ENCODE results near the gene SPACA6.

Gene SPACA6

GRCh38 chr19:51739466-51740213 is 46.5 kb downstream of the SPACA6 start:
- H3K4me3 ChIP-seq (ENCODE audit: low read length), result no peak overlapping the region
- no peaks in the 10 kb centered on the region for H3K36me3 ChIP-seq (ENCODE audit: insufficient read depth, low read length)
- no peaks in the 10 kb centered on the region for H3K4me1 ChIP-seq (ENCODE audit: insufficient read depth, low read length)
- no peaks in the 10 kb centered on the region for H3K9me3 ChIP-seq (ENCODE audit: low read length)
- no peak overlapping the region for H2AFZ ChIP-seq (ENCODE audit: low read depth, low read length)
- peaks cover 3% of the 10 kb centered on the region for H3K27me3 ChIP-seq (ENCODE audit: insufficient read depth, low read length)

- peaks cover 3% of the 10 kb centered on the region for H3K27me3 ChIP-seq (ENCODE audit: insufficient read depth, low read length)
- no peak overlapping the region for H3K4me3 ChIP-seq (ENCODE audit: low read length)
- no peak overlapping the region for H2AFZ ChIP-seq (ENCODE audit: low read depth, low read length)
- H3K4me1 ChIP-seq (ENCODE audit: insufficient read depth, low read length), result no peaks in the 10 kb centered on the region
- no peaks in the 10 kb centered on the region for H3K9me3 ChIP-seq (ENCODE audit: low read length)
- no peaks in the 10 kb centered on the region for H3K36me3 ChIP-seq (ENCODE audit: insufficient read depth, low read length)
These were observed 47.2 kb downstream of the SPACA6 start for GRCh38 chr19:51740356-51740755.

- Histone ChIP-seq H3K4me1 (ENCODE audit: insufficient read depth, low read length) (no peaks in the 10 kb centered on the region), H3K9me3 (ENCODE audit: low read length) (no peaks in the 10 kb centered on the region), H3K36me3 (ENCODE audit: insufficient read depth, low read length) (no peaks in the 10 kb centered on the region), H2AFZ (ENCODE audit: low read depth, low read length) (no peak overlapping the region), H3K27me3 (ENCODE audit: insufficient read depth, low read length) (peaks cover 3% of the 10 kb centered on the region), H3K4me3 (ENCODE audit: low read length) (no peak overlapping the region)
These were observed 49.7 kb downstream of the SPACA6 start for GRCh38 chr19:51742789-51743188.

DNA sequence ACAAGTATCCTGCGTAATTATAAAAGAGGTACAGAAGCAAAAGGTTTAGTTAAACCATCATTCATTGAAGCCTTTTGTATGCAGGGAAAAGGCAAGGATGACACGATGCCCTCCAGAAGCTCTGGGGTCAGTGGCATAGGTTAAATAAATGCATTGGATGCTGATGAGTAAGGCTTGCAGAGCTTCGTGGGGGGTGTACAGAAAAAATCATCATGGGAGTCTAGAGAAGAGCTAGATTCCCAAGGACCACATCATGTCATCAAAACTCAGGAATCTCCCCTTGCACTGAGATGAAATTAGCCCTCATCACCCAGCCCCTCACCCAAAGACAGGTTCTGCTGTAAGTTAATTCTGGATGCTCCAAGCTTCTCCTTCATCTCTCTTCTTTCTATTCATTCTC is 50.3 kb downstream of the SPACA6 start:
- Histone ChIP-seq H2AFZ (ENCODE audit: low read depth, low read length) (no peak overlapping the region), H3K27me3 (ENCODE audit: insufficient read depth, low read length) (peaks cover 3% of the 10 kb centered on the region), H3K4me3 (ENCODE audit: low read length) (no peak overlapping the region), H3K9me3 (ENCODE audit: low read length) (no peaks in the 10 kb centered on the region), H3K36me3 (ENCODE audit: insufficient read depth, low read length) (no peaks in the 10 kb centered on the region), H3K4me1 (ENCODE audit: insufficient read depth, low read length) (no peaks in the 10 kb centered on the region)

- no peaks in the 10 kb centered on the region for H3K4me1 ChIP-seq (ENCODE audit: insufficient read depth, low read length)
- no peak overlapping the region for H3K4me3 ChIP-seq (ENCODE audit: low read length)
- no peaks in the 10 kb centered on the region for H3K36me3 ChIP-seq (ENCODE audit: insufficient read depth, low read length)
- no peaks in the 10 kb centered on the region for H3K9me3 ChIP-seq (ENCODE audit: low read length)
- no peaks in the 10 kb centered on the region for H3K27me3 ChIP-seq (ENCODE audit: insufficient read depth, low read length)
- H2AFZ ChIP-seq (ENCODE audit: low read depth, low read length), result no peak overlapping the region
These were observed 53.6 kb downstream of the SPACA6 start for GRCh38 chr19:51746731-51747130.

GRCh38 chr19:51749979-51750378 is 56.8 kb downstream of the SPACA6 start:
- Histone ChIP-seq H2AFZ (ENCODE audit: low read depth, low read length) (no peak overlapping the region), H3K4me1 (ENCODE audit: insufficient read depth, low read length) (no peaks in the 10 kb centered on the region), H3K9me3 (ENCODE audit: low read length) (no peaks in the 10 kb centered on the region), H3K4me3 (ENCODE audit: low read length) (no peak overlapping the region), H3K27me3 (ENCODE audit: insufficient read depth, low read length) (no peaks in the 10 kb centered on the region), H3K36me3 (ENCODE audit: insufficient read depth, low read length) (no peaks in the 10 kb centered on the region)

DNA sequence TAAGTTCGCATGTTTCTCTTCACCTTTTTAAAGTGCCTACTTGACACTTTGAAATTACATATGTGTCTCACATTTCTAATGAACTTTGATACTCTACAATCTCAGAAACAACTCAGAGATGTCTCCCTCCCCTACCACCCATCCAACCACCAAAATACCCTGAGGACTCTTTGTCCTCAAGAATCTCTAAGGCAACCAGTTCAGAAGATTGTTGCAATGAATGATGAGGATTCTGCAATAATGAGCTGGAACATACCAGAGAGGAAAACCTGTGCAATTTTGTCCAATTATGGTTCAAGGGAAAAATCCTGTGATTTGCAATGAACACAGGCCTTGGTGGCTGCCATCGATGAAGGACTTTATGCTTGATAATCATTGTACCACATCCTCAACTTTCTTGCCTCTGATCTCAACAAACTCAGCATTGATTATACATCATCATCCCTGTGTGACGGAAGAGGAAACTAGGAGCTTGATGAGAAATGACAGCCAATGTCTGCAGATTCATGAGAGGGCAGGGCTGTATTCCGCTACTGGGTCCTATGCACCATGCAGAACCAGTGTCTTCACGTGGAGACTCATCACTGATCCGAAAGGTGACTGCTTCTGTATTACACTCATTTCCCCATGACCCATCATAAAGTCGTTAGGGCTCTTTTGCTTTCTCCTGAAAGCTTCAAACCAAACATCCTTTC is 57.4 kb downstream of the SPACA6 start:
- H3K9me3 ChIP-seq (ENCODE audit: low read length), result no peaks in the 10 kb centered on the region
- H3K4me1 ChIP-seq (ENCODE audit: insufficient read depth, low read length), result no peaks in the 10 kb centered on the region
- H3K27me3 ChIP-seq (ENCODE audit: insufficient read depth, low read length), result no peaks in the 10 kb centered on the region
- no peak overlapping the region for H3K4me3 ChIP-seq (ENCODE audit: low read length)
- H2AFZ ChIP-seq (ENCODE audit: low read depth, low read length), result no peak overlapping the region
- no peaks in the 10 kb centered on the region for H3K36me3 ChIP-seq (ENCODE audit: insufficient read depth, low read length)

DNA sequence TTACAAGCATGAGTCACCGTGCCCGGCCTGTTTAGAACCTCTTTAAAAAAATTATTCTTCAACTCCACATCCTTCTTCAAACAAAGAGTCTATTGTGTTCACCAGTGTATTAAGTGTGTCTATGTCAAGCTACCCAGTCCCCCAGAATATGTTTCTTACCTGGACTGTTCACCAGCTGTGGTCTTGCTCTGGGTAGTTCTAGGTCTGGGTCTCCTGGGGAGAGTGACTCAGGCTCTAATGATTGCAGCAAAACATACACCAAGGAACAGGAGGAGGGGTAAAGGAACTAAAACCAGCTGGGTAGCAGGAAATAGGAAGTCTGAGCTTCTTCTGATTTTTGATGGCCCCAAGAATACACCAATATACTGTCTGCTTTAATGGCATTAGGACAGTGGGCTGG is 58.5 kb downstream of the SPACA6 start, which contains the start of gene FPR1:
FPR1 (minus strand) TSS at position 224 of the 400 bp plus-strand sequence. CDS start 4,884 bp downstream, outside the sequence.
- Histone ChIP-seq H3K4me3 (ENCODE audit: low read length) (no peak within 1 kb of the TSS), H2AFZ (ENCODE audit: low read depth, low read length) (no peak within 1 kb of the TSS), H3K27me3 (ENCODE audit: insufficient read depth, low read length) (no peaks in the 10 kb centered on the region)

DNA sequence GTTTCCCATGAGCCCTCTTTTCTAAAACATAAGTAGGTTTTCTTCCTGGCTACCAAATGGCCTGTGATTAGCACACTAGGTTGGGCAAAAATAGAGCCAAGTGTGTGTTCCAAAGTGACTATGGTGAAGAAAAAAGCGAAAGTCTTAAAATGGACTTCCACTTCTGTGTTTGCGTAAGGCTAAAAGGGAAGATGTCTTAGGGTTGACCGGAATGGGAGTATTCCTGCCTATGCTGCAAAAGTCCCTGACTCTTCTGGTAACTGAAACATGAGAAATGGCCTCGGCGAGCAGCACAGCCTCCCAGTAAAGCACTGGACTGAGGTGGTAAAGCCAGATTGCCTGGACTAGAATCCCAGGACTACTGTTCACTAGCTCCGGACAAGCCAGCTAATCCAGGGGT is 61.0 kb downstream of the SPACA6 start:
- Histone ChIP-seq H3K36me3 (ENCODE audit: insufficient read depth, low read length) (no peaks in the 10 kb centered on the region), H3K27me3 (ENCODE audit: insufficient read depth, low read length) (no peaks in the 10 kb centered on the region), H3K4me3 (ENCODE audit: low read length) (no peak overlapping the region), H2AFZ (ENCODE audit: low read depth, low read length) (no peak overlapping the region), H3K4me1 (ENCODE audit: insufficient read depth, low read length) (no peaks in the 10 kb centered on the region), H3K9me3 (ENCODE audit: low read length) (no peaks in the 10 kb centered on the region)

More for the DNA sequence above, 58.5 kb downstream of the SPACA6 start, which contains the start of gene FPR1:
- no peaks in the 10 kb centered on the region for H3K36me3 ChIP-seq (ENCODE audit: insufficient read depth, low read length)
- no peaks in the 10 kb centered on the region for H3K4me1 ChIP-seq (ENCODE audit: insufficient read depth, low read length)
- H3K9me3 ChIP-seq (ENCODE audit: low read length), result no peaks in the 10 kb centered on the region

DNA sequence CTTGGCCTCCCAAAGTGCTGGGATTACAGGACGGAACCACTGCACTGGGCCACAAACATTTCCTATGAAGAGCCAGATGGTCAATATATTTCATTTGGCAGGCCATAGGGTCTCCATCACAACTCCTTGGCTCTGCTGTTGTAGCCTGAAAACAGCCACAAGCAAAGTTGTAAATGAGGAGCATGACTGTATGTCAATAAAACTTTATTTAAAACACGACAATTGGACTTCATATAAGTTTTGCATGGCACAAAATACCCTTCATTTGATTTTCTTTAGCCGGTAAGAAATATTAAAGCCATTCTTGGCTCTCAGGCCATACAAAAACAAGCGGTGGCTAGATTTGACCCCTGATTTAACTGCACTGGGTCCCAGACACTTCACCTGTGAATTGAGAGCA is 61.6 kb downstream of the SPACA6 start:
- no peaks in the 10 kb centered on the region for H3K27me3 ChIP-seq (ENCODE audit: insufficient read depth, low read length)
- H3K9me3 ChIP-seq (ENCODE audit: low read length), result no peaks in the 10 kb centered on the region
- no peaks in the 10 kb centered on the region for H3K4me1 ChIP-seq (ENCODE audit: insufficient read depth, low read length)
- no peaks in the 10 kb centered on the region for H3K36me3 ChIP-seq (ENCODE audit: insufficient read depth, low read length)
- no peak overlapping the region for H2AFZ ChIP-seq (ENCODE audit: low read depth, low read length)
- no peak overlapping the region for H3K4me3 ChIP-seq (ENCODE audit: low read length)
